ENCODE data around the gene REEP5. TPM values are rescaled to one million over a fixed set of nuclear protein-coding genes. Genes with fewer than 3 reads are reported as not detected.

REEP5 gene
- total and polyA plus RNA-seq, 9 of the 15 experiments (the other 6 are each of a cell fraction or from before 2014, with no cell fraction given) = 14.7 to 102 (median 36.0) TPM

- TF ChIP-seq SP2 (IDR thresholded peaks at IDR 0.05; ENCODE audit: extremely low read depth, low read depth, low read length, poor library complexity, severe bottlenecking) (no peak), ZNF740 (CRISPR knock-in tag; IDR thresholded peaks at IDR 0.05) (no peak), ZNF740 (tag; IDR thresholded peaks at IDR 0.05) (0 out of 4 replicates have a peak, but pooled peaks of 1 of the 2 experiments have one; percentile 33), ZKSCAN8 (CRISPR knock-in tag; IDR thresholded peaks at IDR 0.05) (no peak), ZNF165 (CRISPR knock-in tag; IDR thresholded peaks at IDR 0.05; ENCODE audit: borderline replicate concordance) (no peak), RNF2 (IDR thresholded peaks at IDR 0.05) (no peak), HNRNPLL (IDR thresholded peaks at IDR 0.05; ENCODE audit: low read depth, low read length, poor library complexity, severe bottlenecking) (no peak), FOXK1 (CRISPR knock-in tag; IDR thresholded peaks at IDR 0.05; ENCODE audit: borderline replicate concordance) (no peak), SMARCA4 (IDR thresholded peaks at IDR 0.05) (no peak), PTRF (tag; IDR thresholded peaks at IDR 0.05) (no peak), ZNF347 (CRISPR knock-in tag; IDR thresholded peaks at IDR 0.05; ENCODE audit: low read depth) (no peak), SIN3A (IDR thresholded peaks at IDR 0.05; ENCODE audit: borderline replicate concordance in 2 of 2, control insufficient read depth in 1 of 2, low read depth in 2 of 2, low read length in 2 of 2) (peak; percentile 48 to 49; a peak in 1 of 4 replicates), GATAD2A (IDR thresholded peaks at IDR 0.05) (no peak), GTF2F1 (IDR thresholded peaks at IDR 0.05; ENCODE audit: low read depth, low read length) (no peak), PHF20 (IDR thresholded peaks at IDR 0.05; ENCODE audit: partially characterized antibody) (no peak), GATA2 (CRISPR knock-in tag; IDR thresholded peaks at IDR 0.05) (no peak), CBFA2T2 (conservative IDR thresholded peaks at IDR 0.05) (no peak), ZNF57 (CRISPR knock-in tag; IDR thresholded peaks at IDR 0.05) (no peak), ATF3 (IDR thresholded peaks at IDR 0.05) (no peak), ATF3 (CRISPR knock-in tag; conservative IDR thresholded peaks at IDR 0.05) (no peak), ZNF695 (CRISPR knock-in tag; IDR thresholded peaks at IDR 0.05) (no peak), ZBTB7A (IDR thresholded peaks at IDR 0.05; ENCODE audit: borderline replicate concordance, control insufficient read depth, low read depth, low read length) (peak; percentile 97)
- TF ChIP-seq, protein P1, sequence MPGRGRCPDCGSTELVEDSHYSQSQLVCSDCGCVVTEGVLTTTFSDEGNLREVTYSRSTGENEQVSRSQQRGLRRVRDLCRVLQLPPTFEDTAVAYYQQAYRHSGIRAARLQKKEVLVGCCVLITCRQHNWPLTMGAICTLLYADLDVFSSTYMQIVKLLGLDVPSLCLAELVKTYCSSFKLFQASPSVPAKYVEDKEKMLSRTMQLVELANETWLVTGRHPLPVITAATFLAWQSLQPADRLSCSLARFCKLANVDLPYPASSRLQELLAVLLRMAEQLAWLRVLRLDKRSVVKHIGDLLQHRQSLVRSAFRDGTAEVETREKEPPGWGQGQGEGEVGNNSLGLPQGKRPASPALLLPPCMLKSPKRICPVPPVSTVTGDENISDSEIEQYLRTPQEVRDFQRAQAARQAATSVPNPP (IDR thresholded peaks at IDR 0.05; ENCODE audit: borderline replicate concordance, insufficient read depth, insufficient read length) = no peak
- TF ChIP-seq, protein P2, sequence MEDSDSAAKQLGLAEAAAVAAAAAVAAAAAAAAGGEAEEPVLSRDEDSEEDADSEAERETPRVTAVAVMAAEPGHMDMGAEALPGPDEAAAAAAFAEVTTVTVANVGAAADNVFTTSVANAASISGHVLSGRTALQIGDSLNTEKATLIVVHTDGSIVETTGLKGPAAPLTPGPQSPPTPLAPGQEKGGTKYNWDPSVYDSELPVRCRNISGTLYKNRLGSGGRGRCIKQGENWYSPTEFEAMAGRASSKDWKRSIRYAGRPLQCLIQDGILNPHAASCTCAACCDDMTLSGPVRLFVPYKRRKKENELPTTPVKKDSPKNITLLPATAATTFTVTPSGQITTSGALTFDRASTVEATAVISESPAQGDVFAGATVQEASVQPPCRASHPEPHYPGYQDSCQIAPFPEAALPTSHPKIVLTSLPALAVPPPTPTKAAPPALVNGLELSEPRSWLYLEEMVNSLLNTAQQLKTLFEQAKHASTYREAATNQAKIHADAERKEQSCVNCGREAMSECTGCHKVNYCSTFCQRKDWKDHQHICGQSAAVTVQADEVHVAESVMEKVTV (CRISPR knock-in tag; IDR thresholded peaks at IDR 0.05) = no peak
Observed at GRCh38 chr5:112921833-112922817, at the start of gene REEP5 (continued).
